CD4-positive, alpha-beta T cell treated with Interleukin-2 at 100 ng/mL for 4 hours (primary cell): ENCODE measurements around the gene CSH1.
"Not testable (repeated sequence)": the region's sequence is repeated elsewhere in the genome, so short reads cannot be mapped to it uniquely, and the experiment has no call there.

Experiments
- DNase-seq: peaks from one replicate; pipeline ENCODE4 v3.0.0-alpha.2; 2020; ENCODE audit warnings: low spot score

Gene CSH1

DNA sequence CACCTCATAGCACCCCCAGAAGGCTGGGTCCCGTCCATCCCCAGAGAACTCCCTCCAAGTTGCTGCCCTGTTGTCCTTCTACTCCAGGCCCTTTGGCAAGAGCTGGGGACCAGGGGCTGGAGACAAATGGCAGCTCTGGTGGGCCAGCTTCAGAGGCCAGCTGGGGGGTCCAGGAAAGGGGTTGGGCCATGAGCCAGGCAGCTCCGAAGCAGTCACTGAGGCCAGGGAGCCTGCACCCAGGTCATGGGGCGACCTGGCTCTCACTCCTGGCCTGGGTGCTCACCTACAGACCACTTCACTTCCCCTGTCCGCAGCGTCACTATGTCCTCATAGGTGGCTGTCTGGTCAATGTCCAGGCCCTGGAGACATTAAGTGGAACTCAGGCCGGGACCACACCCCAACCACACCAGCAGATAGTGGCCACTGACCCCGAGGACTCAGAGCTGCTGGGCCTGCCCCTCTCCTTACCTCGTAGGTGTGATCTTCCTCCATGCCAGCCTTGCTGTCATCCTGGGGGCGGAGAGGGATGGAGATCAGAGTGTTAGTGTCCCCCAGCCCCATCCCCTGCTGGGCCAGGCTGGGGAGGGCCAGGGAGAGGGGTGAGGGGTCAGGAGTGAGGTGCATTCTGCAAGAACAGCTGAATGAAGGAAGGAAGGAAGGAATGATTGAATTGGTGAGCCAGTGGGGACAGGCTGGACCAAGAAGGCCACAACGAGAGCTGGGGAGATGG is 32.8 kb upstream of the CSH1 start:
- no peak for DNase-seq

DNA sequence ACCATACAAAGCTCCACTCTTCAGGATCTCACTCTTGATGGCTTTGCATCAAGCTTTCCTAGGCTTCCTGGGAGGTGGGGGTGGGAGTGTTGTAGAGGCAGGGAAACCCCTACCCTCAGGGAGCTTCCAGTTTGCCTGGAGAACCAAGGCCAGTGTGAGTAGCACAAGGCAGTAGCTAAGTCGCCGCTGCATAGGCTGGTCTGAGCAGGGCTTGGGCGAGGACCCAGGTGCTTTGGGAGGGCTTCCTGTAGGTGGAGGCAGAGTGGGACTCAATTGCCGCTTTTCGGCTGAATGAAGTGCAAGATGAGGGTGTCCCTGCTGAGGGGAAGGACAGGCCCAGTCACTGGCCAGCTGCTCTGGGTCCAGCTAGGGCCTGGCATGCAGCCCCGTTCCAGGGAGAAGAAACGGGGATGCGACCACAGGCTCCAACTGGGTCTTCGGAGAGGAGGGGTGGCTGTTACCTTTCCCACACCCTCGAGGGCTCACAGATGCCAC is 31.8 kb upstream of the CSH1 start:
- DNase-seq: no peak

DNA sequence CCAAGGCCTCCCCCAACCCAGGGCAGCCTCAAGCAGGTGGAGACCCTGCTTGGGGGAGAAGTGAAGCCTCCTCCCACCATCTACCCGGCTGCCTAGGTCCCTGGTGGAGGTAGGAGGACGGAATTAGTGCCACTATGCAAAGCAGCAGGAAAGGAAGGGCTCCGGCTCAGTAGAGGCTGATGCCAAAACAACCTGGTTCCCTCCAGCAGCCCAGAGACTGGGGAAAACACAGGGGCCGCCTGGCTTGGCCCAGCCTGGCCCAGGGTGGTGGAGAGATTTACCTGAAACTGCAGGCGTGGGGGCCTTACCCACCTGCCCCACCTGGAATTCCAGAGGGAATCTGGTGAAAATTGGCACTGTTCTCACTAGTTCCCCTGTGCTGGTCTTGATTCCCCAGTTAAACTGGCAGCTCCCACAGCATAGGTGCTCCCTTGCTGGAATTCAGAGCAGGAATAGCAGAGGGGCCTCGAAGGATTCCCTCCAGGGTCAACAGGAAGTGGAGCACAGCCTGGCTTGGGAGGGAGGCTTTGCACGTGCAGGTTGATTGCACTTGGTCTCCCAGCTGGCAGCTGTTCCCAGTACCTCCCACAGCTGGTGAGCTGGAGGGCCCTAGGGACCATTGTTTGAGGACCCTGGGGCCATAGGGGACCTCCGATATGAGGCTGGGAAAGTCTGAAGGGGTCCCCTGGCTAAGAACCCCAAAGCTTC is 31.2 kb upstream of the CSH1 start:
- DNase-seq: no peak

GRCh38 chr17:63926164-63926563 is 29.8 kb upstream of the CSH1 start:
- no peak for DNase-seq

DNA sequence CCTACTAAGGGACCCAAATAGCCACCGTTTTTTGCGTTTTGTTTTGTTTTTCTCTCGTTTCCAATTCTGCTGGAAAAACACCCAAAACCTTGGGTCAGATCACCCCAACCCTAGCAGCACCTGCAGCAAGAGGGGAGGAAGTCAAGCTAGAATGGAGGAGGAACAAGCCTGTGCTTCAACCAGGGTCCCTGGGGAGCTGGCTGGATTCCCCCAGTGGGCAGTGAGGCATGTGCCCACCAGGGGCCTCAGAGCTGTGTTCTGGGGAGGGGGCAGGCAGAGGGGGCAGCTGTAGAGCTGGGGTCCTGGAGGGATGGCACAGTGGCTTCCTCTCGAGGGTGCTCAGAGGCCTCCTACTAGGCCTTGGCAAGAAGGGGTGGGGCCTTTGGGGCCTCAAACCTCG is 29.2 kb upstream of the CSH1 start:
- DNase-seq: no peak

DNA sequence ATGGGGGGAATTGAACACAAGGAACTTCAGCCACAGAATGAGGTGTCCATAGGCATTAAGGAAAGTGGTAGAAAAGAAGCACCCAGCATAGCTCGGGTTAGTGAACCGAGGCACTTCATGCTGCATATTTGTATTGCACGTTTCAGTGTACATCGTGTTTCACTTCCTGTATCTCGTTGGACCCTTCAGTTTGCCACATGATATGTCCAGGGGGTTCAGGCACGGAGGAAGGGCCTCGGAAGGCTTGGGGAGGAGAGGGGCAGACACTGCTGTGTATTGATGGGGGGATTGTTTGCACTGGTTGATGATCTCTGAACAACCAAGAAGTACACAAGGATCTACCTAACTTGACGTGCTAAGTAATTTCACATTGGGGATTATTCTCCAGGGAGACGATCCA is 26.0 kb upstream of the CSH1 start:
- DNase-seq: not testable (repeated sequence)

DNA sequence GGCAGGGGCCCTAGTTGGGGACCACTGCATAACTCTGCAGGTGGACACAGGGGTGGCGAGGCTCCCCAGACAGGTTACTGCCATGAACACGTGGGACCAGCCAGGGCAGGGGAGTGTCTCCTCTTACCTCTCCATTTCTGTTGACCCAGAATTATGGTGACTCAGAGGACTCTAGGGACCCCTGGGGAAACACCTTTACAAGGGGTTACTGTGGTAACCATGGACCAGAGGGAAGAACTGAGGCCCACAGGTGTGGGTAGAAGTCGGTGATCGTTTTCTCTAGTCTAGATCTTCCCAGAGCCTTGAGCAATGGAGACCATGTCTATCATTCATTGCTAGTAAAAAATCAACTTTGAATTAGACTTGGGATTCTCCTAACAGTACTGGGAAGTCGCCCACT is 24.4 kb upstream of the CSH1 start:
- DNase-seq: not testable (repeated sequence)

DNA sequence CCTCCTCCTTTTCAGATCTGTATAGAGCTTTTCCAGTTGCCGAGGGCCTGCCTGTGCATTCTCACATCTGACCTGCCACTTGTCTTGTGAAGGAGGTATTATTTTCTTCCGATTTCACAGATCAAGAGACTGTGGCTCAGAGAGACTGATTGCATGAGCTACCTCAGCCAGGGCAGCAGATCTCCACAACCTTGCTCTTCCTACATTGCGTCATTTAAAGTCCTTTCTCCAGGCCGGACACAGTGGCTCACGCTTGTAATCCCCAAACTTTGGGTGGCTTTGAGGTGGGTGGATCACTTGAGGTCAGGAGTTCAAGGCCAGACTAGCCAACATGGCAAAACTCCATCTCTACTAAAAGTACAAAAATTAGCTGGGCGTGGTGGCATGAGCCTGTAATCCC is 23.7 kb upstream of the CSH1 start:
- not testable (repeated sequence) for DNase-seq

GRCh38 chr17:63919311-63919723 is 22.9 kb upstream of the CSH1 start:
- DNase-seq: peak; percentile 85

- DNase-seq: not testable (repeated sequence)
Observed at GRCh38 chr17:63918789-63919305, 22.5 kb upstream of the CSH1 start, which contains the start of gene GH1. TSS of gene GH1 (minus strand) at chr17:63918839. CDS start at chr17:63918776, 63 bp downstream.

GRCh38 chr17:63918305-63918704 is 21.9 kb upstream of the CSH1 start:
- no peak for DNase-seq

GRCh38 chr17:63917646-63918045 is 21.3 kb upstream of the CSH1 start:
- DNase-seq: no peak

DNA sequence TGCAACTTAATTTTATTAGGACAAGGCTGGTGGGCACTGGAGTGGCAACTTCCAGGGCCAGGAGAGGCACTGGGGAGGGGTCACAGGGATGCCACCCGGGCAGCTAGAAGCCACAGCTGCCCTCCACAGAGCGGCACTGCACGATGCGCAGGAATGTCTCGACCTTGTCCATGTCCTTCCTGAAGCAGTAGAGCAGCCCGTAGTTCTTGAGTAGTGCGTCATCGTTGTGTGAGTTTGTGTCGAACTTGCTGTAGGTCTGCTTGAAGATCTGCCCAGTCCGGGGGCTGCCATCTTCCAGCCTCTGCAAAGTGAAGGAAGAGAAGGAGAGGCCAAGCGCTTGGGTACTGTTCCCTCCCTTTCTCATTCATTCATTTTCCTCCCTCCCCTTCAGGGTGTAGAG is 20.8 kb upstream of the CSH1 start:
- DNase-seq: not testable (repeated sequence)

DNA sequence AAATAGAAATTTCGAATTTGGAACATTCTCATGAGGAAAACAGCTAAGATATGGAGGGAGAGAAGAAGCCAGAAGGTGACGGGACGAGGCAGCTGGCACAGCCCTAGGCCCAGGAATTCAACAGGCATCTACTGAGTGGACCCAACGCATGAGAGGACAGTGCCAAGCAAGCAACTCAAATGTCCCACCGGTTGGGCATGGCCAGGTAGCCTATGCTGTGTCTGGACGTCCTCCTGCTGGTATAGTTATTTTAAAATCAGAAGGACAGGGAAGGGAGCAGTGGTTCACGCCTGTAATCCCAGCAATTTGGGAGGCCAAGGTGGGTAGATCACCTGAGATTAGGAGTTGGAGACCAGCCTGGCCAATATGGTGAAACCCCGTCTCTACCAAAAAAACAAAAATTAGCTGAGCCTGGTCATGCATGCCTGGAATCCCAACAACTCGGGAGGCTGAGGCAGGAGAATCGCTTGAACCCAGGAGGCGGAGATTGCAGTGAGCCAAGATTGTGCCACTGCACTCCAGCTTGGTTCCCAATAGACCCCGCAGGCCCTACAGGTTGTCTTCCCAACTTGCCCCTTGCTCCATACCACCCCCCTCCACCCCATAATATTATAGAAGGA is 20.3 kb upstream of the CSH1 start:
- DNase-seq: no peak

DNA sequence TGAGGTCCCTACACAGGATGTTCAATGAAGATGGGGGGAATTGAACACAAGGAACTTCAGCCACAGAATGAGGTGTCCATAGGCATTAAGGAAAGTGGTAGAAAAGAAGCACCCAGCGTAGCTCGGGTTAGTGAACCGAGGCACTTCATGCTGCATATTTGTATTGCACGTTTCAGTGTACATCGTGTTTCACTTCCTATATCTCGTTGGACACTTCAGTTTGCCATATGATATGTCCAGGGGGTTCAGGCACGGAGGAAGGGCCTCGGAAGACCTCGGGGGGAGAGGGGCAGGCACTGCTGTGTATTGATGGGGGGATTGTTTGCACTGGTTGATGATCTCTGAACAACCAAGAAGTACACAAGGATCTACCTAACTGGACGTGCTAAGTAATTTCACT is 19.4 kb upstream of the CSH1 start:
- DNase-seq: not testable (repeated sequence)

- no peak for DNase-seq
Observed at GRCh38 chr17:63914471-63914870, 18.1 kb upstream of the CSH1 start.

DNA sequence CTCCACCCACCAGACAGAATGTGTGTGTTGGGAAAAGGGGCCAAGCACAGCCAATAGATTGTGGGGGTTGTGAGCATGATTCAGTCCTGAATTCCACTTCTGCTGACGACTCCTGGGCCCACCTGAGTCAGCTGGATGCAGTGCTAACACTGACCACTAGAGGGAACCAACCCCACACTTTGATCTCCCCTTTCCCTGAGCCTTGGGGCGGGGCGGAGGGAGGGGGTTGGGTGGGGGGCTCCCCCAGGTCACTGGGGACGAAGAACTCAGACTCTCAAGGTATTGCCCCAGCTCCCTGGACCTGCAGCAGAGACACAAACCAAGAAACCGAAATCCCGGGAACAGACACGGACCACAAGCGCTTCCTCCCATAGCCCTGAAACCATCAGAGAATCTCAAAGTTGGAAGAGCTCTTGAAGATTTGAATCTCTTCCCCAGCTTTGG is 15.3 kb upstream of the CSH1 start:
- DNase-seq: peak; percentile 64

DNA sequence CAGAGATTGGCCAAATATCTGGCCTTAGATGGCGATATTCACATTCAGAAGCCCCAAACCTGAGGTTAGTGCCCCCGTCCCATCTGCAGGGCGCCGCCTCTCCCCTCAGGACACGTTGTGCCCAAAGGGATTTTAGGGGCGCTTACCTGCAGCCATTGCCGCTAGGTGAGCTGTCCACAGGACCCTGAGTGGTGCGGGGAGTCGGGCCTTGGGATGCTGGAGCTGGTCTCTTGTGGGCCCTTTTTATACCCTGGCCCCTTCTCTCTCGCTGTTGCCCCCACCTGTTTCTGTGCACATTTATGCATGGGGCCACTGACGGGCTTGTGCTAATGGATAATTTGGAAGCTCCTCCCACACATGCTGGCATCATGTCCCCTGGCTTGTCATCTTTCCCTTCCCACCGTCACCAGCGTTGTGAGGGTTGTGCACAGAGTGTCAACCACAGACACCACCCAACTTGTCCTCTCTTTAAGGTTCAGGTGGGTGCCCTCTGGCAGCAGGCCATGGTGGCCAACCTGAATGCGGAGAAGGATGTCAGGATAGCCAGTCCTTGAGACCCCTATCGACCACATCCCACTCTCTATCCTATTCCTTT is 14.8 kb upstream of the CSH1 start, which contains the start of gene CSHL1:
TSS of gene CSHL1 (minus strand) at position 218 of the 595 bp plus-strand sequence. CDS start at position 156, 62 bp downstream.
- no peak for DNase-seq

DNA sequence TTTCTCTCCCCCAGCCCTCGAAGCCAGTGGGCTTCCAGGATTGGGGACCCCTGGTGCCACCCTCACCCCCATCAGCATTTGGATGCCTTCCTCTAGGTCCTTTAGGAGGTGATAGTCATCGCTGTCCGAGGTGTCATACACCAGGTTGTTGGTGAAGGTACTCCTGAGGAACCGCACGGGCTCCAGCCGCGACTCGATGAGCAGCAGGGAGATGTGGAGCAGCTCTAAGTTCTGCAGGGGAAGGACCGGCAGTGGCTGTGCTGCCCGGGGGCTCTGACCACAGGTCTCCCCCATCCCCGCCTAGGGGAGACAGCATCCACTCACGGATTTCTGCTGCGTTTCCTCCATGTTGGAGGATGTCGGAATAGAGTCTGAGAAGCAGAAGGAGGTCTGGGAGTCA is 13.7 kb upstream of the CSH1 start:
- no peak for DNase-seq

DNA sequence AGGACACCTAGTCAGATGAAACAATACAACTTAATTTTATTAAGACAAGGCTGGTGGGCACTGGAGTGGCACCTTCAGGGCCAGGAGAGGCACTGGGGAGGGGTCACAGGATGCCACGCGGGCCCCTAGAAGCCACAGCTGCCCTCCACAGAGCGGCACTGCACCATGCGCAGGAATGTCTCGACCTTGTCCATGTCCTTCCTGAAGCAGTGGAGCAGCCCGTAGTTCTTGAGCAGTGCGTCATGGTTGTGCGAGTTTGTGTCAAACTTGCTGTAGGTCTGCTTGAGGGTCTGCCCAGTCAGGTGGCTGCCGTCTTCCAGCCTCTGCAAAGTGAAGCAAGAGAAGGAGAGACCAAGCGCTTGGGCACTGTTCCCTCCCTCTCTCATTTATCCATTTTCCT is 13.2 kb upstream of the CSH1 start:
- not testable (repeated sequence) for DNase-seq

DNA sequence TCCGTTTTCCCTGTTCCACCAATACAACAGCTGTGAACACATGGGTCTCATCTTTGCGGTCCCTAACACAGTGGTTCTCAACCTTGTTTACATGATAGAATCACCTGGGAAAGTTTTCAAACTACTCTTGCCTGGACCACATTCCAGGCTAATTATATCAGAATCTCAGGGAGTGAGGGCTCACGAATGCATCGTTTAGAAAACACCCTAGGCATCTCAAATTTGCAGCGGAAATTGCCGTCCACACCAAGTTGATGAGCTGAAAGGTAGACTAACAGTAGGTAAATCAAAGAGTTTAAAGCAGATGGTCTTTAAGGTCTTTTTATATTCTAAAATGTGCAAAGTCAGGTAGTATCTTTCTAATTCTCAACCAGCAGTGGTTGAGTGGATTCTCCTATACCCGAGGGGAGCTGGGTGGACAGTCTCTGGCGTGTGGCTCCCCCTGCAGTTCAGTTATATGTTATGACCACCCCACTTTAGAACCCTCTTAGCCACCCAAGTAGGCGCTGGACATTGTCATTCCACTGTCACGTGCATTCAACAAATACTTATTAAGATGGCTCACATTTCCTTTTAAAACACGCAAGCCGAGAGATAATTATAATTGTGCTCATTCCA is 10.9 kb upstream of the CSH1 start:
- DNase-seq: not testable (repeated sequence)

- DNase-seq: not testable (repeated sequence)
Observed at GRCh38 chr17:63904796-63905195, 8.4 kb upstream of the CSH1 start.
